Esophagus muscularis mucosa (tissue), 3 donors: ENCODE measurements around the gene ZNFX1.
"Not testable (repeated sequence)": the region's sequence is repeated elsewhere in the genome, so short reads cannot be mapped to it uniquely, and the experiment has no call there.

Source experiments
- POLR2A ChIP-seq: fragments of 450-650 bp; IDR thresholded peaks from one replicate; pipeline ENCODE4 v1.6.1; 2017; ENCODE audit warnings: antibody characterized with exemption, moderate library complexity, mild to moderate bottlenecking, low read depth
- POLR2AphosphoS5 ChIP-seq, 2 donors: sonication (generic); formaldehyde crosslinking; IDR thresholded peaks; one replicate each; pipeline ENCODE4 v1.6.1; 2017; ENCODE audit warnings: antibody characterized with exemption in 2 of 2
- TF ChIP-seq, protein P1 (sequence below), 3 experiments: fragments of 200-600 bp in 2 of 3; fragments of 450-650 bp in 1 of 3; sonication (generic) in 2 of 3; IDR thresholded peaks; one replicate each; pipeline ENCODE4 v1.5.1; 2017 to 2019; ENCODE audit warnings: antibody characterized with exemption in 3 of 3, mild to moderate bottlenecking in 2 of 3, moderate library complexity in 1 of 3

- TF ChIP-seq, protein P1, sequence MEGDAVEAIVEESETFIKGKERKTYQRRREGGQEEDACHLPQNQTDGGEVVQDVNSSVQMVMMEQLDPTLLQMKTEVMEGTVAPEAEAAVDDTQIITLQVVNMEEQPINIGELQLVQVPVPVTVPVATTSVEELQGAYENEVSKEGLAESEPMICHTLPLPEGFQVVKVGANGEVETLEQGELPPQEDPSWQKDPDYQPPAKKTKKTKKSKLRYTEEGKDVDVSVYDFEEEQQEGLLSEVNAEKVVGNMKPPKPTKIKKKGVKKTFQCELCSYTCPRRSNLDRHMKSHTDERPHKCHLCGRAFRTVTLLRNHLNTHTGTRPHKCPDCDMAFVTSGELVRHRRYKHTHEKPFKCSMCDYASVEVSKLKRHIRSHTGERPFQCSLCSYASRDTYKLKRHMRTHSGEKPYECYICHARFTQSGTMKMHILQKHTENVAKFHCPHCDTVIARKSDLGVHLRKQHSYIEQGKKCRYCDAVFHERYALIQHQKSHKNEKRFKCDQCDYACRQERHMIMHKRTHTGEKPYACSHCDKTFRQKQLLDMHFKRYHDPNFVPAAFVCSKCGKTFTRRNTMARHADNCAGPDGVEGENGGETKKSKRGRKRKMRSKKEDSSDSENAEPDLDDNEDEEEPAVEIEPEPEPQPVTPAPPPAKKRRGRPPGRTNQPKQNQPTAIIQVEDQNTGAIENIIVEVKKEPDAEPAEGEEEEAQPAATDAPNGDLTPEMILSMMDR (IDR thresholded peaks at IDR 0.05): not testable (repeated sequence)
- TF ChIP-seq POLR2AphosphoS5 (IDR thresholded peaks at IDR 0.05); POLR2A: not testable (repeated sequence)
Observed at GRCh38 chr20:49218739-49219090, 59.1 kb downstream of the ZNFX1 start.
